ENCODE data around the gene MPP4.

GRCh38 chr2:201669865-201670264 is 28.6 kb downstream of the MPP4 start:
- TF ChIP-seq, protein P1, sequence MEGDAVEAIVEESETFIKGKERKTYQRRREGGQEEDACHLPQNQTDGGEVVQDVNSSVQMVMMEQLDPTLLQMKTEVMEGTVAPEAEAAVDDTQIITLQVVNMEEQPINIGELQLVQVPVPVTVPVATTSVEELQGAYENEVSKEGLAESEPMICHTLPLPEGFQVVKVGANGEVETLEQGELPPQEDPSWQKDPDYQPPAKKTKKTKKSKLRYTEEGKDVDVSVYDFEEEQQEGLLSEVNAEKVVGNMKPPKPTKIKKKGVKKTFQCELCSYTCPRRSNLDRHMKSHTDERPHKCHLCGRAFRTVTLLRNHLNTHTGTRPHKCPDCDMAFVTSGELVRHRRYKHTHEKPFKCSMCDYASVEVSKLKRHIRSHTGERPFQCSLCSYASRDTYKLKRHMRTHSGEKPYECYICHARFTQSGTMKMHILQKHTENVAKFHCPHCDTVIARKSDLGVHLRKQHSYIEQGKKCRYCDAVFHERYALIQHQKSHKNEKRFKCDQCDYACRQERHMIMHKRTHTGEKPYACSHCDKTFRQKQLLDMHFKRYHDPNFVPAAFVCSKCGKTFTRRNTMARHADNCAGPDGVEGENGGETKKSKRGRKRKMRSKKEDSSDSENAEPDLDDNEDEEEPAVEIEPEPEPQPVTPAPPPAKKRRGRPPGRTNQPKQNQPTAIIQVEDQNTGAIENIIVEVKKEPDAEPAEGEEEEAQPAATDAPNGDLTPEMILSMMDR (conservative IDR thresholded peaks at IDR 0.05): no peak
- no peak for TF ChIP-seq ZFX (IDR thresholded peaks at IDR 0.05)

All from C4-2B (cell line).